Putamen (tissue), 1 donor: ENCODE data around the gene CCDC8.
"Not testable (repeated sequence)": the region's sequence is repeated elsewhere in the genome, so short reads cannot be mapped to it uniquely, and the experiment has no call there.

ENCODE experiments used
- DNase-seq: peaks from one replicate; pipeline ENCODE4 v3.0.0-alpha.2; 2016; ENCODE audit warnings: low spot score

The CCDC8 gene

DNA sequence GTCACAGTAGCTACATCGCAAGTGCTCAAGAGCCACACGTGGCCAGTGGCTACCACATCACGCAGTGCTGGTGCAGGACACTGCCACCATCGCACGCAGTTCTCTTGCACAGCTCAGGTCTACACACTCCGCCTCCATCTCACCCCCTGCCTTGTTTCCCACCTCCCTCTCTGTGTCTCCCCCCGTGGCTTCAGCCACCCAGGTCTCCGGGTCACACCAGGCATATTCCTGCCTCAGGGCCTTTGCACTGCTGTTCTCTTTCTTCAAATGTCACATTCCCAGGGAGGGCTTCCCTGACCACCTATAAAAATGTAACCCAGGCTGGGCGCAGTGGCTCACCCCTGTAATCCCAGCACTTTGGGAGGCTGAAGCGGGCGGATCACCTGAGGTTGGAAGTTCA, 10.6 kb downstream of the CCDC8 start:
- no peak for DNase-seq

DNA sequence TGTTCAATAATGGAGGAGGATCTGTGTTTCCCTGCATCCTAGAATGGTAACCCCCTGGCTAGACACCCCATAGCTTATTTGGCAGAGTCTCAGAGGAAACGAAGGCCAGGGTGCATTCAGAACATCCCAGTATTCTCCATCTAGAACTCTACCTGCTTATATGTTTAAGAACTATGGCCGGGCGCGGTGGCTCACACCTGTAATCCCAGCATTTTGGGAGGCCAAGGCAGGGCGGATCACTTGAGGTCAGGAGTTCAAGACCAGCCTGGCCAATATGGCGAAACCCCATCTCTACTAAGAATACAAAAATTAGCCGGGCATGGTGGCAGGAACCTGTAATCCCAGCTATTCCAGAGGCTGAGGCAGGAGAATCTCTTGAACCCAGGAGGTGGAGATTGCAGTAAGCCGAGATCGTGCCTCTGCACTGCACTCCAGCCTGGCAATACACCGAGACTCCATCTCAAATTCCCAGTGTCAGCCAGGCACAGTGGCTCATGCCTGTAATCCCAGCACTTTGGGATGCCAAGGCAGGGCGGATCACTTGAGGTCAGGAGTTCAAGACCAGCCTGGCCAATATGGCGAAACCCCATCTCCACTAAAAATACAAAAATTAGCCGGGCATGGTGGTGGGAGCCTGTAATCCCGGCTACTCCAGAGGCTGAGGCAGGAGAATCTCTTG, 15.4 kb downstream of the CCDC8 start:
- DNase-seq: not testable (repeated sequence)

DNA sequence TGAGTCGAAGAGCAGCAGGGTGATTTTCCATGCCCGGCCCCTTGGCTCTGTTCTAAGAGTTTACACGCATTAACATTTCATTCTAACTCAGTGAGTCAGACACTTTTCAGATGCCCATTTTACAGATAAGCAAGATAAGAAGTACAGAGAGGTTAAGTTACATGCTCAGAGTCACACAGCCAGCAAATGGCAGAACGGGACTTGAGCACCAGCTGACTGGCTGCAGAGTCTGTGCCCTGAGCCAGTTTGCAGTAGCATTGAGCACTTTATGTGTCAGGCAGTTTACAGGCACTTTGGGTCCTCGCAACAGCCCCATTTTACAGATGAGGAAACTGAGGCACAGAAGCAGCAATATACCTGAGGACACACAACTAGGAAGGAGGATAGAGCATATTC, 19.0 kb downstream of the CCDC8 start:
- no peak for DNase-seq

DNA sequence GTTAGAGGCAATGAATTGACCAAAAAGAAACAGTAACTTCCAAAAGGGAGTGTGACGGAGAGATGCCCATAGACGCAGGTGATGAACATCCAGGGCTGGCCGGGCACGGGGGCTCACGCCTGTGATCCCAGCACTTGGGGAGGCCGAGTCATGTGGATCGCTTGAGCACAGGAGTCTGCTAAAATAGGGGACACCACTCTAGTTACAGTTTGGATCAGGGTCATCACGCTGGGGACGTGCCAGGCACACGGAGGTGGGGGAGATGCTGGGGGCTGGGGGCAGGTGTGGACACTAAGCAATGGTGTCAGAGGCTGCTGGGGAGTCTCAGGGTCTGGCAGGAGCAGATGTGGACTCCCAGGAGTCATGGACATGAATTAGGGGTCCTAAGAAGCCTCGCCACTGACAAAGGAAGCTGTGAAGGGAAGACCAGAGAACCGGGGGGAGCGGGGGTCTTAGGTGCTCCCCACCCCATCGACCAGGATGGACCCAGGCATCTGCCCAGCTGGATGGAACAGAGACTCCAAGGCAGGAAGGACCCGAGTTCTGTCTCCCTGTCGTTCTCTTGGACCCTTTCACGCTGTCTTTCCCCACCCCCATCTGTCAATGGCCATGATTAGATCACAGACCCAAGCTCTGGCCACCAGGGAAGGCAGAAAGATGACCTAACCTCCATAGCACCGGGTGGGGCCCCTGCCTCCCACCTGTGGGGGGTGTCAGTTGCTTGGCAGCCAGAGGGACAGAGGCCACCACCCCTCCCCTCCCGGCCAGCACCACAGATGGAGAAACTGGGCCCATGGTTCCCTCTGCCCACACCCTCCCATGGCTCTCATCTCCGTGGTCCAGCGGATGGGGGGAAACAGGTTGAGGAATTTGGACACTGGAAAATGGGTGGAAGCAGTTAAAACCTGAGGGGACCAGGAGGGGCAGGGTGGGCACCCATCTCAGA, 19.6 kb downstream of the CCDC8 start:
- DNase-seq: no peak

DNA sequence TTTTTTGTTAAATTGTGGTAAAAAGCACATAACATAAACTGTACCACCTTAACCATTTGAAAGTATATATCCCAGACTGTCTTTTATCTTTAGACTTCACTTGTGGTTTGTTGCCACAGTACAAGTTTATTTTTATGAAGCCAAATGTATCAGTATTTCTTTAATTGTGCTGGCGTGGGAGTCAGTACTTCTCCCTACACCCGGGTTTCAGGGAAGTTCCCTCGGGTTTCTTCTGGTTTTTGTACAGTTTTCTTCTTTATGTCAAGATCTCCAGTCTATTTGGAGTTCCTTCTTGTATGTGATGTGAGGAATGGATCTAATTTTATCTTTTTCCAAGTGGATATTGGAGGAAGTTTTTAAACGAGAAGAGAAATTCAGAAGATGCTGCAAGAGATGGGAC, 20.5 kb downstream of the CCDC8 start:
- no peak for DNase-seq

DNA sequence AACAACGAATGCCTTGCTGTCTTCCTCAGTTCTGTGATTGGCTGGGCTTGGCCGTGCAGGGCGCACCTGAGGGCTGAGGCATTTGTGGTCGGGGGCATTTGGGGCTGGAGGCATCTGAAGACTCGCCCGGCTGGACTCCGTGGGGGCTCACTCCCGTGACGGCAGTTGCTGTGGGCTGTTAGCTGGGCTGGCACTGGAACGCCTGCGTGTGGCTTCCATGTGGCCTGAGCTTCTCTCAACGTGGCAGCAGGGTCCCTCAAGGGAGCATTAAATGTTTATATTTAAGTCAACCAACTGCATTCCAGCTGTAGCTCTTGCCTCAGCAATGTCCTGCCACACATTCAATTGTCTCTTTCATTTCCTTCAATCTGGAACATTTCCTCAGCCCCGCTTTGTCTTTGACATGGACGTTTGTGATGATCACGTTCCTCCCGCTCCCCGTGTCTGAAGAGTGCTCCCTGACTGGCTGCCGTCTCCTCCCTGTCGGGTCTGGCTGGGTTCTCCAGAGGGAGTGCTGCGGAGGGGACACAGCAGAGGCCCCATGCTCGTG, 21.0 kb downstream of the CCDC8 start:
- DNase-seq: no peak

DNA sequence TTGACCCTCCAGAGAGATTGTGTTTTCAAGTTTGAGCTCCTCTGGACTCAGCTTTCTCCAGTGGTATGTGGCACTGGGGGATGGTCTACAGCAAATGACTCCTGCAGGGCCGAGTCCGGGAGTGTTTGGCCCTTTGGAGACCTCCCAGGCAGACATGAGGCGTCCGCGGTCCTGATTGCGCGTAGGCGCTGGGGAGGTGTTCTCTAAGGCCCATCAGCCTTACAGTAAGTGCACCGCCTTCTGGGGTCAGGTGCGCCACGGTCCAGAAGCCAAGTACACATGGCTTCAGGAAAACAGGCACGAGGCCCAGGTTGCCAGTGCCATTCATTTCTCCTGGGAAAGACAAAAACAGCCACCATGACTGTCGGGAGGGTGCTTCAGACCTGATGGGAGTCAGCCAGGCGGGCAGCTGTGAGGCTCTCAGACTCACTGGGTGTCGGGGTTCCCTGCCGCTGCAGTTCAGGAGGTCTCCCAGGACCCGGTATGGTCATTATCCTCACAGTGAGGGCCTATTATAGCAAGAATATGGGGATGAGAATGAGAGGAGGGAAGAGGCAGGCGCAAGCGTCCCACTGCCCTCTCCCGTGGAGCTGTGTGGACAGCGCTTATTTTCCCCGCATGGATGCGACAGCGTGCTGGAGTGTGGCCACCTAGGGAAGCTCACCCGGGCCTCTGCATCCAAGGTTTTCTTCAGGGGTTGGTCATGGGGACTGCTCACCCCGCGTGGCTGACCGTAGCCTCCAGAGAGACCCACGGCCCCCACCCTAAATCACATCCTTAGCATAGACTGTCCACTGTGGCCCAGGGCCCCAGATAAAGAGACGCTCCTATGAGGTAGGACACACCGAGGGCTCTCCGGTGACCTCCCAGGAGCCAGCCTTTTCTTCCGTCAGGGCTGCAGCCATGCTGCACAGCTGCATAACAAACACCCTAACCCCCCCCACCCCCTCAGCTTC, 21.8 kb downstream of the CCDC8 start:
- no peak for DNase-seq

DNA sequence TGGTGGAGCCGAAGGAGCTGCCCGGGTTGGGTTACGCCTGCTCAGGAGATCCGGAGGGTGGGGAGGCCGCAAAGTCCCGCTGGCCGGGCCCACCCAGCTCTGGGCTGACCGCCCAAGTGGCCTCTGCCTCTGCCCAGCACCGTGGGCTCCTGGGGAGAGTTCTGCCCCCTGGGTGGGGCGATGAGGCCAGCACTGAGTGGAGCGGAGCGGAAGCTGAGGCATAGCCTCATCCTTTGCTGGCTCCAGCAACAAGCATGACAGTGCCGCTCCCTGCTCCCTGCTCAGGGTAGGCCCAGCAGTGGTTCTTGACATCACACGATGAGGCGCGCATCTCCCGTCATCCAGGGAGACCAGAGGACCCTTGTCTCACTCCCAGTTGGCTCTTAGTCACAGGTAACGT, 22.5 kb downstream of the CCDC8 start:
- no peak for DNase-seq

DNA sequence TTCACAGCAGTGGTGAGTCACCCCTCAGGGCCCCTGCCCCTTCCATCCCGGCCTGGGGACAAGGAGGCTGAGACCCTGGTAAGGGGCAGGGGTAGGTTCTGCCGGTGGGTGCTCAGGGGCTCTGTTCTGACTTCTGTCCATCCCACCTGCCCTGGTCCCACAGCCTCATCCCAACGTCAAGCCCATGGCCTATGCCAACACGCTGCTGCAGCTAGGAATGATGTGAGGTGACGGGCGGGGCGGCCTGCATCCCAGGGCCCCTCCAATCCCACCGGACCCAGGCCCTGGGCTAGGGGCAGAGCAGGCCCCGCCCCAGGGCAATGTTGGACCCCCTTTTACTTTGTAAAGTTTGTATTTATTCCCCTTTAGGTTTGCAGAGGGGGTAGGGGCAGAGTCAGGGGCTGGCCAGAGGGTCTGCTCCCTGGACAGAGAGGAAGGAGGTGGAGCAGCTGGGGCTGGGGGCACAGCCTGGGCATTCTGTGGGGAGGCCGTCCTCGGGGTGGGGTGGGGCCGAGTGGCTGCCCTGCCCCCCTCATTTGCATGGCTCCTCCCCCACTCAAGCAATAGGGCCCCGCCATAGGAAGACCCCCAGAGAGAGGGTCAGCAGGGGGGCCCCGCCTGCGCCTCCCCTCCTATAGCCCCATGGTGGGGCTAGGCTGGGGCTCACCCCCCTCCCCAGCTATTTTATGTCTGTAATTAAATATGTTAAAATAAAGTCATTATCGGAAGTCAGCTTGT, 23.1 kb downstream of the CCDC8 start:
- DNase-seq: no peak

DNA sequence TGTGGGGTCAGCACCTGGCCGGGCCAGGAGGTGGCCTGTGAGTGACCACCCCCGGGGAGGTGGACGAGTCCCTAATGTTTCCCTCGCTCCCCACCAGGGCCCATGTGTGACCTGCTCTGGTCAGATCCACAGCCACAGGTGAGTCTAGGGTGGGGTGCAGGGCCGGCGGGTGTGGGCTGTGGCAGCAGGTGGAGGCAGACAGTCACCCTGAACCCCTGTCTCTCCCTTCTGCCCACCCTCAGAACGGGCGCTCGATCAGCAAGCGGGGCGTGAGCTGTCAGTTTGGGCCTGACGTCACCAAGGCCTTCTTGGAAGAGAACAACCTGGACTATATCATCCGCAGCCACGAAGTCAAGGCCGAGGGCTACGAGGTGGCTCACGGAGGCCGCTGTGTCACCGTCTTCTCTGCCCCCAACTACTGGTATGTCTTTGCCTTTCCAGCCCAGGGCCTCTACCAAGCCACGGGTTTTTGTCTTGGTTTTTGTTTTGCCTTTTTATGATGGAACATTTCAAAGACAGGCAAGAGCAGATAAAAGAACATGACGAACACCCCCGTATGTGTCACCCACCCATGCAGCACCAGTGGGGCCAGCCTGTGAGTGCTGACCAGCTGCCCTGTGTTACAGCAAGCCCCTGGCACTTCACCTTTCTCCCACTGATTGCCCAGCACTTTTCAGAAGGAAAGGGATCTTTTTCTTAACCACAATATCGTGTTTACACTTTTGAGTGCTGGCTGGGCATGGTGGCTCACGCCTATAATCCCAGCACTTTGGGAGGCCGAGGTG, 24.9 kb downstream of the CCDC8 start:
- DNase-seq: no peak

DNA sequence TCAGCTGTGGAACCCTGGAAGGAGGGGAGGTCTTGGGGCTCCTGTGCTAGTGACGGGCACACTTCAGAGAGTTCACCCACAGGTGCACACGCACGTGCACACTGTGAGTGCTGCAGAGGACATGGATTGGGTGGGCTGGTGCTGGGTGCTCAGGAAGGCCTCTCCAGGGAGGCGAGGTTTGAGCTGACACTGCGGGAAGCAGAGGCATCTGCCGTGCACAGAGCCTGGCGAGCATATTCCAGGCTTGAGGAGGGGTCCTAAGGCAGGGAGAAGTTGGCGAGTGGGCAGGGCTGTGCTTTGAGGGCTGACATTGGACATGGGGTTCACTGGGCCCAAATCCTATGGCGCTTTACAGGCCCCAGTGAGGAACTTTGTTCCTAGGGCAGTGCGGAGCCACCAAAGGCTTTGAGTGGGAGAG, 25.6 kb downstream of the CCDC8 start:
- DNase-seq: no peak

DNA sequence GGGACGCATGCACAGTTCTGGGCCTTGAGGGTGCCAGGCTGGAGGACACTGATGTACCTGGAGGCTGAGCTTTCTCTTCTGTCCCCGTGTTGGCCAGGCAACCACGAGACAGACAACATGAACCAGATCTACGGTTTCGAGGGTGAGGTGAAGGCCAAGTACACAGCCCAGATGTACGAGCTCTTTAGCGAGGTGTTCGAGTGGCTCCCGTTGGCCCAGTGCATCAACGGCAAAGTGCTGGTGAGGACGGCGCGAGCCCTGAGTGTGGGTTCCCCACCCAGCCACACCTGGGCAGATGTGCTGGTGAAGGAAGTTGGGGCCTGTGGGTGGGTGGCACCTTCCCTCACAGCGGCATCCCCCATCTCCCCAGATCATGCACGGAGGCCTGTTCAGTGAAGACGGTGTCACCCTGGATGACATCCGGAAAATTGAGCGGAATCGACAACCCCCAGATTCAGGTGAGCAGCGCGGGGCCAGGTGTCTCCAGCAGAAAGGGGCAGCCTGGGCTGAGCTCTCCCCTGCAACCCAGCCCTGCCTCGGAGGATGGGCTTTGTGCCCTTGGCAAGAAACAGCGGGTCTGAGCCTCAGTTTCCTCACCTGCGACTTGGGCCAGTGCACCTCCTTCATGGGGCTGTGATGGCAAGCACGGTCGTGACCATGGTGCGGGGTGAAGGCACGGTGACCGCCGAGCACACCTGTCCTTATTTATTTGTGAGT, 26.2 kb downstream of the CCDC8 start:
- DNase-seq: no peak

DNA sequence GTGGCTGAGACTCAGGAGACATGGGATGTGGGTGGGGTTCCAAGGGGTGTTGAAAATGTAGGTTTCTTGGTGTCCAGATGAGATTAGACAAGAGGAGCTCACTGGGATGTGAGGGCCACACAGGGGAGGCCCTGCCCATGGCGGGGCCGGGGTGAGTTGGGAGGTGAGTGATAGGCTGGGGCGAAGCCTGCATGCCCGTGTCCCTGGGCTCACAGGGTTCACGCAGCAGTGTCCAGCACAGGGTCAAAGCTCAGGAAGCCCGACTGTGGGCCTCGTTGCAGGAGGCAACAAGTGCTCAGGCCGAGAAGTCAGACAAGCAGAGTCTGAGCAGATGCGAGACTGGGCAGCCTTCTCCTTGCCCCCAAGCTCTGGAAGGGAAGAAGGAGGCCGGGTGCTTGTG, 27.2 kb downstream of the CCDC8 start:
- no peak for DNase-seq

DNA sequence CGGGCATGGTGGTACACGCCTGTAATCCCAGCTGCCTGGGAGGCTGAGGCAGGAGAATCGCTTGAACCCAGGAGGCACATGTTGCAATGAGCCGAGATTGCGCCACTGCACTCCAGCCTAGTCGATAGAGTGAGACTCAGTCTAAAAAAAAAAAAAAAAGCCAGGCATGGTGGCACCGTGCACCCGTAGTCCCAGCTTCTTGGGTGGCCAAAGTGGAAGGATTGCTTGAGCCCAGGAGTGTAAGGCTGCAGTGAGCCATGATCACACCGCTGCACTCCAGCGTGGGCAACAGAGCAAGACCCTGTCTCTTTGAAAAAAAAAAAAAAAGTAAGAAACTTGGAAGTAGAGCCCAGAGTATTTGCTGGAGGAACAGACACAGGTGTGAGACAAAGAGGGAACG, 27.7 kb downstream of the CCDC8 start:
- no peak for DNase-seq

DNA sequence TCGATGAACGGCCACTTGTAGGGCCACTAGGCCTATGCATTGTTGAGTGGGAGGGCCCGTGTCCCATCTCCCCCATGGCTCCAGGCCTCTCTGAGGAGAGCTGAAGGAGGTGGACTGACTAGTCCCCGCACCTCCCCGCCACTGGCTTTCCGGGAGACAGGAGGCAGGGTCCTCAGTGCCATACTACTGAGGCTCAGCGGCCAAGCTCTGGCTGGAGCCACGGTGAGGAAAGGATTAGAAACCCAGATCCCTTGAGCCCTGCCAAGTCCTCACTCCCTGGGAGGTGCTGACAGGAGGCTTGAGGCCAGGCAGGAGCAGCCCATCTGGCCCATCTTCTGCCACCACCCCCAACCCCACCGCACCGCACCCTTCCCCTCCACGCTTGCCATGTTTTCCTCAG, 29.0 kb downstream of the CCDC8 start:
- no peak for DNase-seq

DNA sequence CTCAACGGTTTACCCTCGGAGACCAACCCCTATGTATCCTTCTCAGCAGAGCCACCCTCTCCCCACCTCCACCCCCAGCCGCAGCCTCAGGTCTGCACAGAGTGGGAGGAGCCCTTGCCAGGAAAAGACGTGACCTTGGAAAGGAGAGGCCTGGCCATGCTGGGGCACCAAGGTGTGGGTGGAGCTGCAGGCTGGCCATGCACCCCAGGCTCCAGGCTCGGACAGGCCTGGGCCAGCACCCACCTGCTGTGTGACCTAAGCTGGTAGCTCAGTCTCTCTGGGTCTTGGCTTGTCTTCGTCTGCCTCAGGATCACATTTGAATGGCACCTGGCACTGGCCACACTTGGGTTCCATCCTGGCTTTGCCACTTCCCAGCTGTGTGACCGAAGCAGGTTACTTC, 29.5 kb downstream of the CCDC8 start:
- no peak for DNase-seq

DNA sequence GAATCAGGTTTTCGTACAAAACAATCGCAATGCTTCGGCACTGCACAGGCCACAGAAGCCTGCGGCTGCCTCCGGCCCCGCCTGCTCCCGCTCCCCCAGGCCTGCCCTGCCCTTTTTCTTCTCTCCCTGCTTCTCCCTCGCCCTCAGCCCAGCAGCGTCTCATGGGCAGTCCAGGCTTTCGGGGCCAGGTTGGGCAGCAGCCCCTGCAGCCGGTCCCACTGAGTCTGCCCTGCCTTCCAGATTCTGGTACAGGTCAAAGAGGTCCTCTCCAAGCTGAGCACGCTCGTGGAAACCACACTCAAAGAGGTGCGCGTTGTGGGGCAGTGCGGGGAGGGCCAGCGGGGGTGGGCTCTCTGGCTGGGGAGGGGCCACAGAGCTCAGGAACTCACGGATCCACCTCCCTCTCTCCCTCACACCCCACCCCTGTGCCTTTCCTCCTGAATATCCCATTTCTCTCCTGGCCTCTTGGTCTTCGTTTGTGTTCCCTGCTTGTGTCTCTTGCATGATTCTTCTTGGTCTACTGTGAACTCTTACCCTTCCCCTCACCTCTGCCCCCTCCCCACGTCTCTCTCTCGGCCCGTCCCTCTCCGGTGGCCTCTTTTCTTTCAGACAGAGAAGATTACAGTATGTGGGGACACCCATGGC, 30.1 kb downstream of the CCDC8 start:
- DNase-seq: no peak

DNA sequence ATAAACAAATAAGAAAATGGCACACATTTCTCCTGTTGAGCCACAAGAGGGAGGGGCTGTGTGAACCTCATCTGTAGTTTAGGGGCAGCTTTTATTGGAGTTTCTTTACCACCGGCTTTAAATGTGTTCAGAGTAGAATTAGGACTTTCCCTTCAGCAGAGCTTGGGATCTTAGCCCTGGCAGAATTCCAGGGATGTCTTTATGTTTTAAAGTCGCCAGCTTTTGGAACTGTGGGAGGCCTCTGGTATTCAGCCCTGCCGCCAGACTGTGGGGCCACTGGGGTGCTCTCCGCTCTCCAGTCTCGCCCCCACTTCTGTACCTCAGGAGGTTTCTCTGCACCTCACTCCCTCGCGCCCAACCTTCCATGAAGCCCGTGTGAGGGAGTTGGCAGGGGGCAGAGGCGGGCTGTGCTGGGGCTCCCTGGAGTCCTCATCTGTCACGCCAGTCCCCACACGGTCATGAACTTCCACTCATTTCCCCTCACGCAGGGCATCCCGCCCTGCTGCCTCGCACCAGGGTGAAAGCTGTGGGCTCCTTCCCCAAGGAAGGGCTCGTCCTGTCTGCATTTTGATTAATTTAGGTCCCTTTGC, 31.5 kb downstream of the CCDC8 start:
- DNase-seq: no peak

DNA sequence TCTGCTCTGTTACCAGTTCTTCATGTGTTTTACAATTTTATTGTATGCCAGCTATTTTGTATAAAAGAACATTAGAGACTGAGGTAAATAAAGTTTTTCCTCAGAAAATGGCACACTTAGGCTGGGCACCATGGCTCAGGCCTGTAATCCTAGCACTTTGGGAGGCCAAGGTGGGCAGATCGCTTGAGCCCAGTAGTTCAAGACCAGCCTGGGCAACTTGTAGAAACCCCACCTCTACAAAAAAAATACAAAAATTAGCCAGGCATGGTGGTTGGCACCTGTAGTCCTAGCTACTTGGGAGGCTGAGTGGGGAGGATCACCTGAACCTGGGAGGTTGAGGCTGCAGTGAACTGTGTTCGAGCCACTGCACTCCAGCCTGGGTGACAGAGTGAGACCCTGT, 32.0 kb downstream of the CCDC8 start:
- no peak for DNase-seq
